ENCODE data around the gene CPAMD8. TPM values are rescaled to one million over a fixed set of nuclear protein-coding genes. Genes with fewer than 3 reads are reported as not detected.
"Not testable (repeated sequence)": the region's sequence is repeated elsewhere in the genome, so short reads cannot be mapped to it uniquely, and the experiment has no call there.

CPAMD8 gene
- polyA plus RNA-seq, 3 donors: 43.6 to 53.0 (median 44.0) TPM

DNA sequence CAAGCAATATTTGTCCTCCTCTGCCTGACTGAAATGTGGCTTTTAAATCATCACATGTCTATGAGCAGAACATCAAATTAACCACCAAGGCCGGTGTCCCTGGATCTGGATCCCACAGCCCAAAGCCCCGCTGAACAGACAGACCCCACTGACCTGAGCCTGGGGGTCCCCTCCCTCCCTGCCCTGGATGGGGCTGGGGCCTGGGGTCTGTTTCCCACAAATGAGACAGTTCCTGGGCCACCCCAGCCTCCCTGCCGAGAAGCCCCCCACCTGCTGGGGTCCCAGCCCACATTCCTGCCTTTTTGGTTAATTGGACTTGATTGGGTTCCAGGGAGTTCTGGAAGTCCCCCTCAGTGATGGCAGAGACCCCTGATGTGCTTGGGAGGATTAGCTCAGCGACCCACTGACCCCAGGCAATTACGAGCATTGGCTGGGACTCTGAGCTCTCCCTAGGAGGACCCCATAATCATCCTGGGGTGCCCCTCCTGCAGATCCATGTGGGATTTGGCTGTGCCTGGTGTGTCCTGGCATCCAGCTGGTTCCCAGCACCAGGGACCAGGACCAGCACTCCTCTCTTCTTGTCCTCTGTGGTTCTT is 19.4 kb upstream of the CPAMD8 start:
- DNase-seq: no peak

DNA sequence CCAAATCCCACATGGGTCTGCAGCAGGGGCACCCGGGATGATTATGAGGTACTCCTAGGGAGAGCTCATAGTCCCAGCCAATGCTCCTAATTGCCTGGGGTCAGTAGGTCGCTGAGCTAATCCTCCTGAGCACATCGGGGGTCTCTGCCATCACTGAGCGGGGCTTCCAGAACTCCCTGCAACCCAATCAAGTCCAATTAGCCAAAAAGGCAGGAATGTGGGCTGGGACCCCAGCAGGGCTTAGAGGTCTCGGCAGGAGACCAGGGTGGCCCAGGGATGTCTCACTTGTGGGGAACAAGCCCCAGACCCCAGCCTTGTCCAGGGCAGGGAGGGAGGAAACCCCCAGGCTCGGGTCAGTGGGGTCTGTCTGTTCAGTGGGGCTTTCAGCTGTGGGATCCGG is 17.1 kb upstream of the CPAMD8 start:
- DNase-seq: no peak

DNA sequence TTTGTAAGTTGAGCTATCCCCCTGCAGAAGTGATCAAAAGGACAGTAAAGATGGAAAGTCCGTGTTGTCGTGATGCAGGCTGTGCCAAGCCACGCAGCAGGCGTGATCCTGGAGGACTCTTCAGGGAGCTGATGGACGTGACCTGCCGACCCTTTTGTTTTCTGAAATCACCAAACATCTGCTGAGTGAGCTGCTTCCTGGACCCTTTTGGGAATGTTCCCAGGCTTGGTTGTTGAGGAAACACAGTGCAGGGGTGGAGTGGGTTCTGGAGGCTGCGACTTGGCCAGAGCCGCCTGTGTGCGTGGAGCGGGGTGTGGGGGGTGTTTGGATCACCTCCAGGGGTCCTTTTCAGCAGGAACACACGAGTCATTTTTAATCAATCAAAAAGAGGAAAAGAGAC is 15.4 kb upstream of the CPAMD8 start:
- no peak for DNase-seq

DNA sequence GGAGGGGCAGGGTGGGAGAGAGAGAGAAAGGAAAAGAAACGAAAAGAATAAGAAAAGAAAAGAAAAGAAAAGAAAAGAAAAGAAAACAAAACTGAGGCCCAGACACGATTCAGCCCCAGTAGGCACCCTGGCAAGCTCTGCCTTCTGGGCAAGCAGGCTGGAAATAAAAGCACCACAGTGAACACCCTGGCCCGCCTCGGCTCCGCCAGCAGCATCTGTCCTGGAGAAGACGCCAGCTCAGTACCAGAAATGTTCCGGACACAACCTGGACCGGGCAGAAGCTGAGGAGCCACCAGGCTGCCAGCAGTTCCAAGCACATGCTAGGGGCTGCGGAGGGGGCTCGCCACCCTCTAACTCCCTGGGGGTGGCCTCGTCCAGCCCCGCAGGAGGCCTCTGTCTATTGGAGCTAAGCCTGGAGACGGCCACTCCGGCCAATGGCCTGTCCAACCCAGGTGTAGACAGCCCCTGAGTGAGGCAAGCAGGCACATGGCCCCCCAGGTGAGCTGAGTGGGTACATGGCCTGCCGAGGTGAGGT is 11.4 kb upstream of the CPAMD8 start:
- DNase-seq: no peak

DNA sequence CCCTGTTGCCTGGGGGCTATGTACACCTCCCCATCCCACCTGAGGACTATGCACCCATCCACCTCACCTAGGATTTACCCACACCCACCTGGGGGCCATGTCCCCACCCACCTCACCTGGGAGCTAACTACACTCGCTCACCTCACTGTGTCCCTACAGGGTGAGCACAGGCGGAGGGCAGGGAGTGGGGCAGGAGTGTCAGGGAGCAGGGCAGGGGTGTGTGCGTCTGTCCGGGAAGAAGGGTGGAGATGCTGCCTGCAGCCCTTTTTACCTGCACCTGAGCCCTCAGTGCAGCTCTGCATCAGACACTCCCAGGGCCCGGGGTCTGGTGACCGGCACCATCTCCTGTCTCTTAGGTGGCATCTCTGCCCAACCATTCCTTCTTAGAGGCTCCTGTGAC is 10.6 kb upstream of the CPAMD8 start:
- DNase-seq: no peak

DNA sequence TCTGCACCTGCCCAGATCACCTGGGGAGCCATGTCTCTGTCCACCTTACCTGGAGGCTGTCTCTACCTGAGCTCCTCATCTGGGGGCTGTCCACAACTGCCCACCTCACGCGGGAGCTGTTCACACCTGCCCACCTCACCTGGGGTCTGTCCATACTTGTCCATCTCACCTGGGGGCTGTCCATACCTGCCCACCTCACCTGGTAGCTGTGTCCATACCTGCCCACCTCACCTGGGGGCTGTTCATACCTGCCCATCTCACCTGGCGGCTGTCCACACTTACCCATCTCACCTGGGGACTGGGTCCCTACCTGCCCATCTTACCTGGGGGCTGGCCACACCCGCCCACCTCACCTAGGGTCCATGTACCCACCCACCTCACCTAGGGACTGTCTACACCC is 10.0 kb upstream of the CPAMD8 start:
- DNase-seq: no peak

DNA sequence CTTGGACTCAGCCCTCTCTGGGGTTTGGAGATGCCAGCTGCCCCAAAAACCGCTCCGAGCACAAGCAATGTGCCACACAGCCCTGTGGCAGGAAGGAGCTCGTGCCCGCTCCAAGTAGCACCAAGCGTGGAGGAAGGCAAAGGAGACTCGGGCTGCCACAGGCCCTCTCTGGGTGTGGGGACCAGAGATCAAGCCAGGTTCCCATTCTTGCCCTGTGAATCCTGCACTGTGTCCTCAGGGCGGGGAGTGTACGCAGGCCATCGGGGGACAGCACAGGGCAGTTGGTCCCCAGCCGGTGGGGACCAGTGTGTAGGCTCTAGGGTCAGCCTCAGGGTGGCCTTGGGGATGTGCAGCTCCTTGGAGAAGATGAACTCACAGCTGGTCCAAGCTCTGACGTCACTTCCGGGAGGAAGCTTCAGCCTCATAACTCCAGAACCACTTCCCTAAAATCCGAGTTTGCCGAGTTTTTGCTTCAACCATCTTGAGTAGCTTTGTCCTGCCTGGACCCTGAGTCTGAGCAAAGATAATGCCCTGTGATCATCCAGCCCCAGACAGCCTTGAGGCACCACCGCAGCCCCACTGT is 9.3 kb upstream of the CPAMD8 start:
- no peak for DNase-seq

DNA sequence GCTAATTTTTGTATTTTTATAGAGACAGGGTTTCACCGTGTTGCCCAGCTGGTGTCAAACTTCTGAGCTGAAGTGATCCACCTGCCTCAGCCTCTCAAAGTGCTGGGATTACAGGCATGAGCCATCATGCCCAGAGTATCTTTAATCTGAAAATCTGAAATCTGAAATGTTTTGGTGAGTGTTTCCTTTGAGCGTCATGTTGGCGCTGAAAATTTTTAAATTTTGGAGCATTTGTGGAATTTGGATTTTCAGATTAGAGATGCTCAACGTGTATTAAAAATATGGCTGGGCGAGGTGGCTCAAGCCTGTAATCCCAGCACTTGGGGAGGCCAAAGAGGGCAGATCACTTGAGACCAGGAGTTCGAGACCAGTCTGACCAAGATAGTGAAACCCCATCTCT is 5.1 kb upstream of the CPAMD8 start:
- DNase-seq: no peak

DNA sequence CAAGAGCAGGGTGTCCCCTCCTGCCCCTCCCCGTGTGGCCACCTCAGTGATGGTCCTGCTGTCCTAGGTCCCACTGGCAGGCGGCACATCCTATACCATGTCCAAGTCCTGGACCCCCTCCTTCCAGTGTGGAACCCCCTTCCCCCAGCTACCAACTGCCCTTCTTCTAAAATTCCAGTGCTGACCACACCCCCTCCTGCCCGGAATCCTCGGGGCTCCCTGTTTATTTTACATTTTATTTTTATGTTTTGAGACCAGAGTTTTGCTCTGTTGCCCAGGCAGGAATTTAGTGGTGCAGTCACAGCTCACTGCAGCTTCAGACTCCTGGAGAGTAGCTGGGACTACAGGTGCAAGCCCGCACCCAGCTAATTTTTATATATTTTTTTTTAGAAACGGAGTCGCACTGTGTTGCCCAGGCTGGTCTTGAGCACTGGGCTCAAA is 945 bp upstream of the CPAMD8 start:
- DNase-seq: peak; percentile 42

DNA sequence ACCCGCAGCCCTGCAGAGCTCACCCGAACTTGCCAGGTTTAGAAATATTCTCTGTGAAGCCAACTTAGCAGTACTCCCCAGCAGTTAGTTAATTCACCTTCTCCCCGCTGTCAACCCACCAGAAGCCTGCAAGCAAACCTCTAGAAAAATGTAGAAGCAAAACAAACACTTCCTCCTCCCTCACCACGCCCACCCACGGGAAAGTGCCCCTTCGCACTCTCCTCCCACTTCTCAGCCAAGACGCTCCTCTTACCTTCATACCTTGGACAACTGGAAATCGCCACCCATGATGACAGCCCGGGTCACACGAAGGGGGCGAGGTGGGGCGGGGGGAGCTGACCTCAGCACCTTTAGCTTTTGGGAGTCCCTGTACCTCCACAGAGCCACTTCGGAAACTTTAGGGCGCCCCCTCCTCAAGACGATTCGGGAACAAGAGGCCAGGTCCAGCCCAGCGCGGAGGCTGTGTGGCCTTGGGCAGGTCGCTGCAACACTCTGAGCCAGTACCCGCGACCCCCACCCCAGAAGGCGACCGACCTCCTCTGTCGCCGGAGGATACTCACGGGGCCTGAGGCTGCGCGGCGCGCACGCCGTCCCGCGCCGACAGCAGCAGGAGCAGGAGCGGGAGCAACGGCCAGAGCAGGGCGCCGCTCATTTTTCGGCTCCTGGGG is 485 bp downstream of the CPAMD8 start:
- DNase-seq: peak; percentile 44

DNA sequence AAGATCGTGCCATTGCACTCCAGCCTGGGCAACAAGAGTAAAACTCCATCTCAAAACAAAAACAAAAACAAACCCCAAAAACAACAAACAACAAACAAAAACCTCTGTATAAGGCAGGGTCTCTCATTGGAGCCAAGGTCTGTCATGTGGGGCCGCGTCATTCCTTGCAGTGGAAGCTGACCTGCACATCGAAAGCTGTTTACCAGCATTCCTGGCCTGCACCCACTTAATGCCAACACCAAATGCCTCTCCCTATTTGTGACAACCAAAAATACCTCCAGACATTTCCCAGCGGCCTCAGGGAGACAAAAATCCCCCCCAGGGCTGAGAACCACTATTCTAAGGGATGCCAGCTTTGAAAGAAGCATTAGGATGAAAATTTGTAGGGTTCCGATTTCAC is 1.2 kb downstream of the CPAMD8 start:
- no peak for DNase-seq

DNA sequence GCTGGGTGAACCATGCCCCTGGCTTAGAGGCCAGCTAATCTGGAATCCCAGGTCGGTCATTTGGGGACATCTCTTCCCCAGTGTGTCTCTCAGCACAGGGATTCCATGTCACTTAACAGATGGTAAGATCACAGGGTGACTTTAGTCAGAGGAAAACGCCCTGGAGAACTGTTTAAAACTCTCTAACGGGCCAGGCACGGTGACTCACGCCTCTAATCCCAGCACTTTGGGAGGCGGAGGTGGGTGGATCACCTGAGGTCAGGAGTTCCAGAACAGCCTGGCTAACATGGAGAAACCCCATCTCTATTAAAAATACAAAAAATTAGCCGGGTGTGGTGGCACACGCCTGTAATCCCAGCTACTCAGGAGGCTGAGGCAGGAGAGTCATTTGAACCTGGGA is 1.7 kb downstream of the CPAMD8 start:
- not testable (repeated sequence) for DNase-seq

DNA sequence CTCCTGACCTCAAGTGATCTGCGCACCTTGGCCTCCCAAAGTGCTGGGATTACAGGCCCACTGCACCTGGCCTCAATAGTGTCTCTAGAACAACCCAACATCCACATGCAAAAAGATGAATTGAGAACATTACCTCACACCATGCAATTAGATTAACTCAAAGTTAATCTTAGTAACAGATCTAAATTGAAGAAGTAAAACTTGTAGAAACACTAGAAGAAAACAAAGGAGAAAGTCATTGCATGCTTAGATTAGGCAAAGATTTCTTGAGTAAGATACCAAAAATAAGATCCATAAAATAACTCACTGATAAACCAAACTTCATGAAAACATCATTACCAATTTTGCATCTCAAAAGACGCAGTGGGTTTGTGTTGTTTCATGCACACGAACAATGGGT is 2.8 kb downstream of the CPAMD8 start:
- DNase-seq: no peak

DNA sequence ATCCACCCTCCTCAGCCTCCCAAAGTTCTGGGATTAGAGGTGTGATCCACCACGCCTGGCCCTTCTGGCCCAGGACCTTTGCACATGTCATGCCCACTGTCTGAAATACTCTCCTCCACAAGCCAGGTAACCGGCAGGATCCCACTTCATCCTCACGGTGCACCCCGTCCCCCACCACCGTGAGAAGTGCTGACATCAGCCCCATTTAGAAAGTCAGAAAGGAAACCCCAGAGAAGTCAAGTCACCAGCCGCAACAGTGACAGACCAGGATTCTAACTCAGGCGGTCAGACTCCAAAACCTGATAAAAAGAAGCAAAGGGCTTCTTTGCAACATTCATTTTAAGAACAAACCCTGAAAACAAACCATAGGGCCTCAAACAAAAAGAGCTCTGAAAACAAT is 3.9 kb downstream of the CPAMD8 start:
- no peak for DNase-seq

DNA sequence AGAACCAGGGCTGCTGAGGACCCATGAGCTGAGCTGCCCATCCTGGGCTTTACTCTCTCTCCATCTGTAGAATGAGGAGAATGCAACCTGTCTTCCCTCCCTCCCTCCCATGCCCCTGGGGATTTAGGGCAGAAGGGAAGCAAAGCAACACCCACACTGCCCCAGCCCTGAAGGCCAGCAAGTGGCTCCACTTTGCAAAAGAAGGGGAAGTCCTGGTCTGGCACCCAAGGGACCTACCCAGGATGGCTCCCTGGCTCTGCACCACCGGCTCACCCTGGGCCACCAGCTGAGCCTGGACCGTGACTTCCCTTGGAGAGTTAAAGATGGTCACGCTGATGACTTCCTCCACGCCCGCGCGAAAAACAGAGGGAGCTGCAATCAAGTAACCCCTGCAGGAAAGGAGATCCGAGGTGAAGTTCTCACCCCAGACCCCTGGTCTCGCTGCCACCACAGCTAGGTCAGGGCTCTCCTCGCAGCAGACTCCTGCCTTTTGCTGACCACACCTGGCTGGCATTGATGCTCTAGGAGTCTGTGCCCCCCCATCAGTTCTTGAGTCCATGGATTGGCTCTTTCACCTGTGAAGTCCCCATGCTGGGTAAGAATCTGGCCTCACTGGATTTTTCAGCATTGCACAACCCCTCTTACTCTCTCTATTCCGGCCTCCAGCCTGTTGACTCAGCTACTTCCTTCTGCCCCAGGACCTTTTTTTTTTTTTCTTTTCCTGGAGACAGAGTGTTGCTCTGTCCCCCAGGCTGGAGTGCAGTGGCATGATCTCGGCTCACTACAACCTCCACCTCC is 4.6 kb downstream of the CPAMD8 start:
- no peak for DNase-seq

DNA sequence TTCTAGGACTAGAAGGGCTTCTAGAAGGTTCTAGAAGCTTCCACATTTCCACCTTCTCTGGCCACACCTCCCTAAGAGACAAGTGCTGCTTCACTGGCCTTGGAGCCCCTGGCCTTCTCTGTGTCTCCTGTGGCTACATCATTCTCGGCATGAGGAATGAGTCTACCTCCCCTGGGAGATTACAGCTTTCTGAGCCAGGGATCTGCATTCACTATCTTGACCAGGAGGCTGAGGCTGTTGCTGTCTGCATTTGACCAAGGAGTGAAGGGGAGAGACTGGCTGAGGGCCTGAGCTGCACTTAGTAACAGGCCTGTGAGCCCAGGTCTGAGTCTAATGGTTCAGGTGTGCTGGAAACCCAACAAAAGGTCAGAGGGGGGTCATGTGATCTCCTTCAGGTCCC is 5.3 kb downstream of the CPAMD8 start:
- DNase-seq: no peak

DNA sequence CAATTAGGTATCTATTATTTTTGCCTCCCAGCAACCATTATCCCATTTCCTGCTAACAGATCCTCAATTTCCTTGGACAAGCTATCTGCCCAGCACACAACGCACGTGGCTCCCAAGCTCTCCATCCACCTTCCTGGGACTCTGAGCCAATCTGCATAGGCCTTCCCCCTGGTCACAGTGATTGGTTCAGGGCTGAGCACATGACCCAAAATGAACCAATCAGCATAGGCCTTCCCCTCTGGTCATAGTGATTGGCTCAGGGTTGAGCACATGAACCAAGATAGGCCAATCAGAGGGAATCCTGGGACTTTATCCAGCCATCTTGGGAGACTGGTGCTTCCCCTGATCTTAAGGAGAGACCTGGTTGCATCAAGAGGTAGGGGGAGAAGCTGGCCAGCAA is 5.8 kb downstream of the CPAMD8 start:
- no peak for DNase-seq

DNA sequence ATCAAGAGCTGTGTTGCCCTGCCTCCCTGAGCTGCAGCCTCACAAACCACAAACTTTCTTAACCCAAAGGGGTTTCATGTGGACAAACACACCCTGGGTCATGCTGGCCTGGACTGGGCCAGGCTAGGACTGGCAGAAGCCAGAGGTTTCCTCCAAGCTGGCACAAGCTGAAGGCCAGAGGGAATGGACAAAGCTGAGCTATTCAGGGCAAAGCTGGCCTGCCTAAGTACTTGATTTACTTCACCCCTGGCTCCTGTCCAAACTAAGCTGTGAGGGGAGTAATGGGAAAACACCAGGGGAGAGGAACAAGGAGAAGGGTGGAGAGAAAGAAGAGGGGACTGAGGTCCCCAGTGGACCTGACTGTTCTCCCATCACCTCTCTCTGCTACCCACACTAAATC is 6.2 kb downstream of the CPAMD8 start:
- DNase-seq: no peak

DNA sequence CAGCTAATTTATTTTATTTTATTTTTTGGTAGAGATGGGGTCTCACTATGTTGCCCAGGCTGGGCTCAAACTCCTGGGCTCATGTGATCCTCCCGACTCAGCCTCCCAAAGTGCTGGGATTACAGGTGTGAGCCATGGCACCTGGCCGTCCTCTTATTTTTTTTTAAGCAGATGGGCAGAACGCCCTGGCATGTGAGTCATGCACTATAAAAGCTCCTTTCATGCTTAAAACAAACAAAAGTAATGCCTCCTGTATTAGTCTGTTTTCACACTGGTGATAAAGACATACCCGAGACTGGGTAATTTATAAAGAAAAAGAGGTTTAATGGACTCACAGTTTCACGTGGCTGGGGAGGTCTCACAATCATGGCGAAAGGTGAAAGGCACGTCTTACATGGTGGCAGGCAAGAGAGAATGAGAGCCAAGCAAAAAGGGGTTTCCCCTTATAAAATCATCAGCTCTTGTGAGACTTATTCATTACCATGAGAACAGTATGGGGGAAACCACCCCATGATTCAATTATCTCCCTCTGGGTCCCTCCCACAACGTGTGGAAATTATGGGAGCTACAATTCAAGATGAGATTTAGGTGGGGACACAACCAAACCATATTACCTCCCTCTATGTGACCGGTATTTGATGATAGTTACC is 12.3 kb downstream of the CPAMD8 start:
- DNase-seq: not testable (repeated sequence)

DNA sequence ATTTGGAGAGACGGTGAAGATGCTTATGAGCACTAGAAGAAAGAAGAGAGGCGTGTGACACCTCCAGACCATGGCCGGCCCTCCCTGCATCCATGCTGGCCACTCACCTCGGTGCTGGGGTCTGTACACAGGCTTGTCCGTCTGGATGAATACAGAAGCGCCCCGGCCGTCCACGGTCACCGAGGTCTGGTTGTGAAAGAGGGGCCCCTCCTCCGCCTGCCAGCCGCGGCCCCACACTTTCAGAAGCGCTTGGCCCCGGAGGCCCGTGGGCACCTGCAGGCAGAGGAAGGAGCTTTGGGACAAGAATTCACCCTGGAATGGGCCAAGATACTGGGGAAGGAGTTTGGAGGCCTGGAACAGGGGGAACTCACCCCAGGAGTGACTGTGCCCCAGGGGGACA is 15.1 kb downstream of the CPAMD8 start:
- DNase-seq: no peak

DNA sequence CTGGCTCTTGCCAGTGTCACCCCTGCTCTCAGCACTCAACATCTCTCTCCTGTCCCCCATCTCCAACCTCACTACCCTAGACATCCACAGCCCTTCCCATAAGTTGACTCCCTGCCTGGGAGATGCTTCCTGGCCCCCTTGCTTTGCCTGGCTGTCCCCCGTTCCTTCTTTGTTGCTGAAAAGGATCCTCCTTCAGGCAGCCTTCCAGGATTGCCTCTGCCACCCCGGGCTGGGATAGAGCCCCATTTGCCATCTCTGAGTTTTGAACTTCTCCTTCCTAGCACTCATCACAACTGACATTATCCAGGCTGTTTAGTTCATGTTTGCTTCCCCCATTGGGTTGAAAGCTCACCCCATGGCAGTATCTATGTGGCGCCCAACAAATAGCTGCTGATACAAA is 20.0 kb downstream of the CPAMD8 start:
- DNase-seq: no peak

DNA sequence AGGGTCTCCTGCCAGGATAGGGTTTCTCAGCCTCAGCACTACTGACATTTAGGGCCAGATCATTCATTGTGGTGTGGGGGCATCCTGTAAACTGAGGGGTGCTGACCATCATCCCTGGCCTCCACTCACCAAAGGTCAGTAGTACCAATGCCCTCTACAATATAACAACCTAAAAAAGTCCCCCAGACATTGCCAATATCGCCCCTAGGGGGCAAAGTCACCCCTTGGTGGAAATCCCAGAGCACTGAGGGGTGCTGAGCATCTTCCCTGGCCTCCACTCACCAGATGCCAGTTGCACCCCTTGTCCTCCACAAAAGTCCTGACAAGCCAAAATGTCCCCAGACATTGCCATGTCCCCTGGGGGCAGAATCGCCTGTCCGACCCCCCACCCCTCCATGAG is 21.6 kb downstream of the CPAMD8 start:
- DNase-seq: no peak

All from renal pelvis (tissue), 4 donors.